ENCODE measurements around the gene PKNOX1. TPM values are rescaled to one million over a fixed set of nuclear protein-coding genes. Genes with fewer than 3 reads are reported as not detected.

Gene PKNOX1
- total RNA-seq, 1 experiment from 2014 or later: 20.0 TPM

GRCh38 chr21:42969193-42969600 is 5.2 kb upstream of the PKNOX1 start:
- no peak overlapping the region for H3K4me3 ChIP-seq (ENCODE audit: insufficient read depth, low read depth, low read length)

GRCh38 chr21:42970946-42971653 is 3.3 kb upstream of the PKNOX1 start:
- peak; percentile 38 for DNase-seq
- H3K36me3 ChIP-seq (replicated peaks; ENCODE audit: control insufficient read depth, insufficient read depth, low read length): no peaks in the 10 kb centered on the region
- no peaks in the 10 kb centered on the region for H3K27me3 ChIP-seq (ENCODE audit: control insufficient read depth, insufficient read depth, low read length)
- H3K4me3 ChIP-seq (ENCODE audit: insufficient read depth, low read depth, low read length): no peak overlapping the region

More at GRCh38 chr21:42969193-42969600, 5.2 kb upstream of the PKNOX1 start:
- DNase-seq: peak; percentile 3
- H3K36me3 ChIP-seq (replicated peaks; ENCODE audit: control insufficient read depth, insufficient read depth, low read length): no peaks in the 10 kb centered on the region
- no peaks in the 10 kb centered on the region for H3K27me3 ChIP-seq (ENCODE audit: control insufficient read depth, insufficient read depth, low read length)

GRCh38 chr21:42971897-42972275 is 2.5 kb upstream of the PKNOX1 start:
- H3K4me3 ChIP-seq (ENCODE audit: insufficient read depth, low read depth, low read length): no peak overlapping the region
- peak; percentile 77 for DNase-seq
- no peaks in the 10 kb centered on the region for H3K27me3 ChIP-seq (ENCODE audit: control insufficient read depth, insufficient read depth, low read length)
- H3K36me3 ChIP-seq (replicated peaks; ENCODE audit: control insufficient read depth, insufficient read depth, low read length): peaks cover 1% of the 10 kb centered on the region

GRCh38 chr21:42973309-42973990 is 912 bp upstream of the PKNOX1 start:
- peaks cover 3% of the 10 kb centered on the region for H3K36me3 ChIP-seq (replicated peaks; ENCODE audit: control insufficient read depth, insufficient read depth, low read length)
- H3K4me3 ChIP-seq (ENCODE audit: insufficient read depth, low read depth, low read length): peak overlapping the region; percentile 38
- no peaks in the 10 kb centered on the region for H3K27me3 ChIP-seq (ENCODE audit: control insufficient read depth, insufficient read depth, low read length)
- peak; percentile 31 for DNase-seq

GRCh38 chr21:42974832-42975820 is 764 bp downstream of the PKNOX1 start:
- H3K27me3 ChIP-seq (ENCODE audit: control insufficient read depth, insufficient read depth, low read length): no peaks in the 10 kb centered on the region
- H3K4me3 ChIP-seq (ENCODE audit: insufficient read depth, low read depth, low read length): peak overlapping the region; percentile 53
- H3K36me3 ChIP-seq (replicated peaks; ENCODE audit: control insufficient read depth, insufficient read depth, low read length): peaks cover 8% of the 10 kb centered on the region
- peak; percentile 76 for DNase-seq

GRCh38 chr21:42975886-42976608 is 1.7 kb downstream of the PKNOX1 start:
- peak overlapping the region; percentile 53 for H3K4me3 ChIP-seq (ENCODE audit: insufficient read depth, low read depth, low read length)
- no peaks in the 10 kb centered on the region for H3K27me3 ChIP-seq (ENCODE audit: control insufficient read depth, insufficient read depth, low read length)
- peak; percentile 8 for DNase-seq
- peaks cover 8% of the 10 kb centered on the region for H3K36me3 ChIP-seq (replicated peaks; ENCODE audit: control insufficient read depth, insufficient read depth, low read length)

GRCh38 chr21:42980312-42981213 is 6.2 kb downstream of the PKNOX1 start:
- H3K4me3 ChIP-seq (ENCODE audit: insufficient read depth, low read depth, low read length): no peak overlapping the region

GRCh38 chr21:42981214-42981523 is 6.8 kb downstream of the PKNOX1 start:
- Histone ChIP-seq H3K4me3 (ENCODE audit: insufficient read depth, low read depth, low read length) (no peak overlapping the region), H3K27me3 (ENCODE audit: control insufficient read depth, insufficient read depth, low read length) (no peaks in the 10 kb centered on the region), H3K36me3 (replicated peaks; ENCODE audit: control insufficient read depth, insufficient read depth, low read length) (peaks cover 8% of the 10 kb centered on the region)
- DNase-seq: no peak

More at GRCh38 chr21:42980312-42981213, 6.2 kb downstream of the PKNOX1 start:
- no peak for DNase-seq
- Histone ChIP-seq H3K27me3 (ENCODE audit: control insufficient read depth, insufficient read depth, low read length) (no peaks in the 10 kb centered on the region), H3K36me3 (replicated peaks; ENCODE audit: control insufficient read depth, insufficient read depth, low read length) (peaks cover 8% of the 10 kb centered on the region)

GRCh38 chr21:42981862-42982261 is 7.5 kb downstream of the PKNOX1 start:
- peaks cover 7% of the 10 kb centered on the region for H3K36me3 ChIP-seq (replicated peaks; ENCODE audit: control insufficient read depth, insufficient read depth, low read length)
- no peaks in the 10 kb centered on the region for H3K27me3 ChIP-seq (ENCODE audit: control insufficient read depth, insufficient read depth, low read length)
- DNase-seq: no peak
- H3K4me3 ChIP-seq (ENCODE audit: insufficient read depth, low read depth, low read length): no peak overlapping the region

GRCh38 chr21:42983103-42983502 is 8.7 kb downstream of the PKNOX1 start:
- H3K4me3 ChIP-seq (ENCODE audit: insufficient read depth, low read depth, low read length): no peak overlapping the region
- H3K27me3 ChIP-seq (ENCODE audit: control insufficient read depth, insufficient read depth, low read length): no peaks in the 10 kb centered on the region
- no peak for DNase-seq

GRCh38 chr21:42983869-42984268 is 9.5 kb downstream of the PKNOX1 start:
- no peaks in the 10 kb centered on the region for H3K27me3 ChIP-seq (ENCODE audit: control insufficient read depth, insufficient read depth, low read length)
- no peak for DNase-seq
- H3K36me3 ChIP-seq (replicated peaks; ENCODE audit: control insufficient read depth, insufficient read depth, low read length): peaks cover 3% of the 10 kb centered on the region
- H3K4me3 ChIP-seq (ENCODE audit: insufficient read depth, low read depth, low read length): no peak overlapping the region

More at GRCh38 chr21:42983103-42983502, 8.7 kb downstream of the PKNOX1 start:
- H3K36me3 ChIP-seq (replicated peaks; ENCODE audit: control insufficient read depth, insufficient read depth, low read length): peaks cover 5% of the 10 kb centered on the region

GRCh38 chr21:42986125-42986783 is 11.9 kb downstream of the PKNOX1 start:
- no peak for DNase-seq
- Histone ChIP-seq H3K36me3 (replicated peaks; ENCODE audit: control insufficient read depth, insufficient read depth, low read length) (no peaks in the 10 kb centered on the region; the same call in 1 of the 2 replicates), H3K27me3 (ENCODE audit: control insufficient read depth, insufficient read depth, low read length) (no peaks in the 10 kb centered on the region), H3K4me3 (ENCODE audit: insufficient read depth, low read depth, low read length) (no peak overlapping the region)
